ENCODE data around the gene ADAMTSL2.

The ADAMTSL2 gene

DNA sequence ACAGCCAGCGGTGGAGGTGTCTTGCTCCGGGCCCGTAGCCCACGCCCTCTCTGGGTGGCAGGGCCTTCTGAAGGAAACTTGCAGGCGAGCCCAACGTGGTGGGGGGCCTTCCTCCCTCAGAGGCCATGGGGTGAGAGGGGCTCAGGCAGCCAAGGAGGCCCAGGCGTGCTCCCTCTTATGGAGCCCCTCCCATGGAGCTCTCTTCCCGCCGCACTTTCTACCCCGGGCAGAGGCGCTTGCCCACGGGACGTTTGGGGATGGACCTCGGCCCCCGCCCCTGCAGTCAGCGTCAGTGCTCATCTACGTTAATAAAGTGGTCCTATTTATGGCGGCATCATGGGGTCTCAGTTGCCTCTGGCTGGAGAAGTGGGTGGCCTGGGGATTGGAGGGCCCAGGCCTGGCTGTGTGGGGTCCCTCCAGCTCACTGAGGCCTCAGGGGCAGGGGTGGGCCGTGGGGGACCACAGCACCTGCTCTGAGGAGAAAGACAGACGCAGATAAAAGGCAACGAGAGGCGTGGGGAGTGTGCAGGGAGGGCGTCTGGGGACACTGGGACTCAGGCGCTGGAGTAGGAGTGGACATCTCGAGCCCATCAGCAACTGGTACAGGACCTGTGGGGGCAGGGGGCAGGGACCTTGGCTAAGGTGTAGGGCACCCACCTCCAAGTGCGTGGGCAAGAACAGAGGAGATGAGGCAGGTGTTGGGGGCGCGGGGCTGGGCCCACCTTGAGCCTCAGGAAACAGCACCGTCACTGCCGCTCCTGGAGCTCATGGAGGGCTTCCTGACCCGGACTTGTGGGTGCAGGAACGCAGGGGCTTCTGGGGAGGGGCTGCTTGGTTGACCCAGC, 40.9 kb downstream of the ADAMTSL2 start:
- DNase-seq (ENCODE audit: low spot score): no peak

DNA sequence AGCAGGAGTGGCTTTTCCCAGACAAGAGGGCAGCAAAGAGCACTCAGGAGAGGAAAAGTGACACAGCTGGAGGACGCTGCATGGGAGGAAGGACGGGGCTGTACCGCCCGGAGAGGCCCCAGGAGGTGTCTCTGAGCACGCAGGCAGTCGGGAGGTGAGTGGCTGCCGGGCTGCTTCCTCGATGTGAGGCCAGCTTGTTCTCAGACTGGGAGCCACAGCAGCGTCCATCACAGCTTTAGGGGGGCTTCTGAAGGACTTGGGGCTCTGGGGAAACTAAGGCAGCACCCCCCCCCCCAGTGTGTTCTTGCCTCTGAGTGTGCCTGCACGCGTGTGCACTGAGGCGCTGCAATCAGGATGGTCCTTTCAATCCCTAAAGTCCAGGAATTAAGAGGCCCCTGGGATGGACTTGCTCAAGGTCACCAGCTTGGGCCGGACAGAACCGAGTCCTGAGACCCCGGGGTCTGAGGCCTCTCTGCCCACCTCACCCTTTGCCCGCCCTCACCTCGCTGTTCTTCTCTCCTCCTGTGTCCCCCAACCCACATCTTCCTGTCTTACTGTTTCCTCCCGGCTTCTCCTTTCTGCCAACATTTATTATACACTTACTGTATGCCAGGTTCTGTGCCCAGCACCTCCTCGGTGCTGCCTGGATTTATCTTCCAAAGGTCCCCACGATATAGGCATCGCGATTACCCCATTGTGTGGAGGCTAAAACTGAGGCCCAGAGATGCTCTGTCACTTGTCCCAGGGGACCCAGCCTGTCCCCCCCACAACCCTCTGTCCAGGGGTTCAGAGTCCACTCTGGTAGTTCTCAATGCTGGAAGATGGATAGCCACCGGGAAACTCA, 41.7 kb downstream of the ADAMTSL2 start:
- no peak for DNase-seq (ENCODE audit: low spot score)

DNA sequence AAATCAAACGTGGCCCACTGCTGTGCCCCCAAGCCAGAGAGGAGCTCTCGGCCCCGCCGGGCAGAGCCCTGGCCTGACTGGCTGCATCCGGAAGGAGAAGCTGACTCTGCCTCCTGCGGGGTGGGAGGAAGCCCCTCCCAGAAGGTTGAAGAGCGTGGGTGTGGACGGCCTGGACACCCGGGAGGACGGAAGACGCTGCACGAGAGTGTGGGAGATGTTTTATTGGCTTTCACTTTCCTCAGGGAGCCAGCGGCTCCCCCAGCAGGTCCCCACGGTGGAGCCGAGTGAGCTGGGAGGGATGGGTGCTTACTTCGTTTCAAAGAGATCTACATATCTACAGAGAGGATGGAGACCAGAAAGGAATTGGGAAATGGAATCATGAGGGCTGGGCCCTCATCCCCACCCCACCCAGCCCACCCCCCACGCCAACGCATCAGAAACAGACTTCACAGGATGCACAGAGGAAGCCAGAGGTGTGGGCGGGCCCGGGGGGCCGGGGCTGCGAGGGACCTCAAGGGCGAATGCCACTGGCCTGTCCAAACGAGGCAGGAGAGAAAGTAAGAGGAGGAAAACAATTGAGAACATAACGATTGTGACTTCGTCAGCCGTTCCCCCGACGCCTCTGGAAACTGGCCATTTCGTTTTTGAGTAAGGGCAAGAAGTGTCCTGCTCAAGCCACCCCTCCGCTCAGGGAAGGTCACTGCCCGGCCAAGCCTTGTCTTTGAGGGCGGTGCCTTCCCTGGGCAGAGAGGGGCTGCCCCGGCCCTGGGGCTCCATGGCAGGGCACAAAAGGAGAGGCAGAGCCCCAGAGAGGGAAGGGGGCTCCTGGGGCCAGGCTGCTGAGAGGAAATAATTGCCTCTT, 42.6 kb downstream of the ADAMTSL2 start:
- no peak for DNase-seq (ENCODE audit: low spot score)

DNA sequence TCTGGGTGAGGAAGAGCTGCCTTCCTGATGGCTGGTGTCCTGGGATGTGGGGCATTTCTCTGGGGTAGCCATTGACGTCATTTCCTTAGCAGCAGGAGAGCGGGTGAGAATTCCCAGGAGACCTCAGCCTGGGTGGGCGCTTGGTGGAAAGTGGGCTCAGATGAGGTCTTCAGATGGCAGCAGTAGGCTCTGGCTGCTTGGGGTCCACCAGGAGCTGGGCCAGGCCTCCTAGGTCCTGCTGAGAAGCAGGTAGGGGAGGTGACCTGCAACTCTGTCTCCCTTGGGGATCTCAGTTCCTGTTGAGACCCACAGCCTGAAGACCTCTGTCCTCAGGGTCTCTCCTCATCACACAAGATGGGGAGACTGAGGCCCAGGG, 43.2 kb downstream of the ADAMTSL2 start:
- no peak for DNase-seq (ENCODE audit: low spot score)

DNA sequence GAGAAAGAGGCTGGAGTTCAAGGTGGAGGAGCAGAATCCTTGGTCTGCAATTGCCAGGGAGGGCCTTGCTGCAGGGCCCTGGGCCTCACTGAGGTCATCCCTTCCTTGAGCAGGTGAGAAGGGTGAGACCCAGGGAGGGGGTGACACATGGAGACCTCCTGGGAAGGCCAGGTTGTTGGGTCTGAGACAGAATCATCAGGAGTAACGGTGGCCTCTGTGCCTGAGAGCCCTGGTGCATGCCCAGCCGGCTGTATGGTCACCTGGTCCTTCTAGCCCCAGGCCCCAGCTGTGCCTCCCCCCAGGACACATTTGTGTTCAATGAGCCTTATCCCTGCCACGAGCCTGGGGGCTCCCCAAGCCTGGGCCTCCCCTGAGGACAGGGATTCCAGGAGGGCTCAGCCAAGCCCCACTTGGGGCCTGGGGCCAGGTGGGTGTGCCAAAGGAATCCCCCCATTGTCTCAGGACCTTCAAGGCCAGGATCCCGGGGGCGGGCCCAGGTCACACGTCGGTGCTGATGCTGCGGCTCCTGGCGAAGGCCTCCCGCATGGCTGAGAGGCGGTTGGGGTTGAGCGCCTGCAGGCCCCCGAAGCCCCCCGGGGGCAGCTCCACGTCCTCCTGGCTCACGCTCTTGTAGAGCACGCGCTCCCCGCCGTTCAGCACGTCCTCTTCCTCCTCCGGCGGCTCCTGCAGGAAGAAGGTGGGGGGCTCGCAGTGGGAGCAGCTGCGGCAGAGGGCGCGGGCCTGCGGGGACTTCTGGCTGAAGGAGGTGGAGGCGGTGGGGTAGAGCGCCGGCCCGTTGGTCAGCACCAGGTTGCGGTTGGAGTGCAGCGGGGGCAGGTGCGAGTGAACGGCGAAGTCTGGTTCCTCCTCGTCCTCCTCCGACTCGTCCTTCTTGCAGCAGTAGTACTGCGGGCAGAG, 44.3 kb downstream of the ADAMTSL2 start:
- DNase-seq (ENCODE audit: low spot score): no peak

DNA sequence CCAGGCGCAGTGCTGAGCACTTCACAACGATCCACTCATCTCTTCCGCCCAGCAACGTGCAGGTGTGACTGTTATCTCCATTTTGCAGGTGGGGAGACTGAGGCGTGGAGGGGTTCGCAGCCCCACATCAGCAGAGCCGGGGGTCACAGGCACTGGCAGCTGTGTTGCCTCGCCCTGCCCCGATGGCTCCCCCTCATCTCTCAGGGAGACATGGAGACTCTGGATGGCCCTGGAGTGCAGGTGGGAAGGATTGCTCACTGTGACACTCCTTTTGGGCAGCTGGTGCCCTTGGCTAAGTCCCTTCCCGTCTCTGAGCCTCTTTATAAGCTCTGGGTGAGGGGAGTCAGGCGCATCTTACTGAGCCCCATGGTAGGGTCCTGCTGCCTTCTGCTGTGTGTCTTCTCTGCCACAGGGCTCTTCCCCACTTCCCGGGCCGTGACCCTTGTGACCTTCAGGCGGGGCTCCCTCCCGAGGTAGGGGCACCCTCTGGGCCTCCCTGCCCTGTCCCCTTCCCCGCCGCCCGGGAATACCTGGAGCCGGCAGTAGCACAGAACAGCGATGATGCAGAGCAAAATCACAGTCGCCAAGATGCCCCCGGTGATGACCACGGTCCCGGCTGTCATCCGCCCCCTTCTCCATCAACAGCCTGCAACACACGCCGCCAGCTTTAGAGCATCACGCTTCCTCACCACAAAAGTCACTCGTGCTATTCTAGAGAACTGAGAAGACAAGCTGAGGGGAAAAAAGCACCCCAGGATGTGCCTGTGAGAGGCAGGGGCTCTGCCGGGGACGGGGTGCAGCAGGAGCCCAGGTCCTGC, 45.3 kb downstream of the ADAMTSL2 start:
- DNase-seq (ENCODE audit: low spot score): no peak

- DNase-seq (ENCODE audit: low spot score): no peak
Observed at GRCh38 chr9:133580419-133580738, 45.9 kb downstream of the ADAMTSL2 start.

GRCh38 chr9:133581011-133581410, 46.5 kb downstream of the ADAMTSL2 start:
- no peak for DNase-seq (ENCODE audit: low spot score)

- no peak for DNase-seq (ENCODE audit: low spot score)
Observed at GRCh38 chr9:133581513-133582343, 47.2 kb downstream of the ADAMTSL2 start.

DNA sequence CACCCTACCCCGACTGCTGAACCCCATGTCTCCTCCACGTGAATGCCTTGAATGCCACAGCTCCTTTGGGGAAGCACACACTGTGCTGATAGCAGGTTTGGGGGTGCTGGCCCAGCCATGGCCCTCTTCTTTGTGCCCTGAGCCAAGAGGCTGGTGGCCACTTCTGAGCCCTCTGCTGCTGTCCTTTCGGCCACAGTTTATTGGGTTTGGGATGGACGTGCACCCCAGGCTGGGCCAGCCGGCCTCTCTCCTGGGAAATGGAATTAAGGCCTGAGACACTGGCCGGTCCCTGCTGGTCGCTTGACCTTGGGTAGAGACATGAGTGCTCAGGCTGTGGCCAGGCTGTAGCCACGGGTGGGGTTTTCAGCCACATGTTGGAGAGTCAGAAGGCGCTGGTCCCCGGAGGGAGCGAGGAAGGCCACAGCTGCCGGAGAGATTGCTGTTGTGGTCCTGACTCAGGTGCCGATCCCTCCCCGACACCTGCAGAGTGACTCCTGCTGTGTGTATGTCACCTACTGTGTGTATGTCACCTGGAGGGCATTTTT, 48.1 kb downstream of the ADAMTSL2 start:
- no peak for DNase-seq (ENCODE audit: low spot score)

DNA sequence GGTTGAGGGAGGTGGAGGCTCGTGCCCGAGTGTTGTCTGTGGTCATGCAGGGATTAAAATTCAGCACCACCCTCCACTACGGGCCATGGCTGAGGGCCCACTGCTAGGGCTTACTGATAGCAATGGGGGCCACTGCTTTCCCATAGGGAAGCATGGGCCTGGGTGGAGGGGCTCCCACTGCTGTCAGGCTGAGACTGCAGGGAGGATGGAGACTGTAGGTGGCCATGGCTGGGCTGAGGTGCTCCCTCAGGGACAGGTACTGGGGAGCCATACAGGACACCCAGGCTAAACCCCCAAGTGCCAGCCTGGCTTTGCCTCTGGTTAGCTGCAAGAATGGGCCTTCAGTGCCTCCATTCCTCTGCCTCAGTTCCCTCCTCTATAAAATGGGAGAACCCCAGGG, 48.6 kb downstream of the ADAMTSL2 start:
- no peak for DNase-seq (ENCODE audit: low spot score)

DNA sequence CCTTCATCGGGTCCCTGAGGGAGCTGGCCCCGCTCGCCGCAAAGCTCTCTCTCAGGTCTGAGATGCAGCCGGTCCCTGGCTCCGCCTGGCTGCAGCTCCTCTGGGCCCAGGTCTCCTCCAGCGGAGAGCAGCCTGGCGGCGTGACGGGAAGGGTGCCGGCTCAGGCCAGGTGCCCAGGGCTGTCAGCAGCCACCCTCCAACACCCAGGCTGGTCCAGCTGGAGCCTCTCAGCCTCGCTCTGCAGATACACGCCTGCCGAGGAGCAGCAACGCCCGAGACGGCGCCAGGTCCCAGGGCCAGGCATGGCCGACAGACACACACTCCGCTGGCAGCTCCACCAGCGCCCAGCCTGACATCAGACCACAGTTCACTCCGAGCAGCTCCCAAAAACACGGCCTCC, 49.1 kb downstream of the ADAMTSL2 start:
- no peak for DNase-seq (ENCODE audit: low spot score)

DNA sequence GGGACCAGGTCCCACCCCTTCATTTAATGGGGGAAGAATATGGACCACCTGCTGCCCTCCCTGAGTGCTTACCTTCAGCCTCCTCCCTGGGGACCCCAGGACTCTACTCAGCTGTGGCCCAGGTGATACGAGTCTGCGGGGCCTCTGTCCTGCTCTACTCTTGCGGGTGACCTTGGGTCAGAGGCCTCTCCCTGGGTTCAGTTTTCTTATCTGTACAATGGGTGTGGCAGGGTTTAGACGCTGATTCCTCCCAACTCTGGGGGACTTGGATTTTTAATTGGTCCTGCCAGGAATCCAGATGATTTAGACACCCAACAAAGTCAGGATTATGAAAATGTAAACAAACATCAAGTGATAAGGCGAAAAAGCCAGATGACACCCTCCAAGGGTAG, 49.7 kb downstream of the ADAMTSL2 start:
- DNase-seq (ENCODE audit: low spot score): no peak

- no peak for DNase-seq (ENCODE audit: low spot score)
Observed at GRCh38 chr9:133584559-133585476, 50.3 kb downstream of the ADAMTSL2 start.

- no peak for DNase-seq (ENCODE audit: low spot score)
Observed at GRCh38 chr9:133585481-133586351, 51.2 kb downstream of the ADAMTSL2 start.

- DNase-seq (ENCODE audit: low spot score): no peak
Observed at GRCh38 chr9:133587051-133587450, 52.5 kb downstream of the ADAMTSL2 start.

DNA sequence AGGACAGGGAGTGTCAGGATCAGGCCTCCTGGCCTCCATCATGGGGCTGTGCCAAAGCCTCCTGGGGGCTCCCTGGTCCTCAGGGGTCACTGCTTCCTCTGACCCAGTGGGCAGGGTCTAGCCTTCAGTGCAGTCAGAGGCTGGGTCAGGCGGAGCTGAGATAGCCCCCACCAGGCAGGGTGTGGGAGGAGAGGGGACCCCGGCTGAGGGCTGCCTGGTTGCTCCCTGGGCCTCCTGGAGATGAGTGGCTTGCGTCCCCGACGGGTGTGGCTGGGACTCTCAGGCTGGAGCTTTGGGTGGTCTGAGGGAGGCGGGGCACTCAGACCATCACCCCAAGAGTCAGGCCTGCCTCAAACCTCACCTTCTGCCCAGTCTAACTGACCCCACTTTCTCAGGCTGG, 53.0 kb downstream of the ADAMTSL2 start:
- no peak for DNase-seq (ENCODE audit: low spot score)

Measured in HuH-7 (cell line).